HG03159 (cell line): ENCODE data around the gene TIGAR.

Experiments used
- ATAC-seq: cut with Tn5 transposase; IDR thresholded peaks from one replicate; pipeline ENCODE4 v1.9.1; 2021; ENCODE audit warnings: mild to moderate bottlenecking, moderate library complexity; ENCODE audit not compliant: unreplicated experiment

TIGAR gene

GRCh38 chr12:4320853-4321701, at the start of gene TIGAR:
Gene TIGAR, plus strand, starts transcription at chr12:4321213. Its CDS starts 59 bp downstream, at chr12:4321272.
- peak; percentile 94 for ATAC-seq

GRCh38 chr12:4271717-4272423, 49.1 kb upstream of the TIGAR start:
- ATAC-seq = peak; percentile 42

- ATAC-seq = no peak
Observed at GRCh38 chr12:4272424-4273272, 48.4 kb upstream of the TIGAR start.

DNA sequence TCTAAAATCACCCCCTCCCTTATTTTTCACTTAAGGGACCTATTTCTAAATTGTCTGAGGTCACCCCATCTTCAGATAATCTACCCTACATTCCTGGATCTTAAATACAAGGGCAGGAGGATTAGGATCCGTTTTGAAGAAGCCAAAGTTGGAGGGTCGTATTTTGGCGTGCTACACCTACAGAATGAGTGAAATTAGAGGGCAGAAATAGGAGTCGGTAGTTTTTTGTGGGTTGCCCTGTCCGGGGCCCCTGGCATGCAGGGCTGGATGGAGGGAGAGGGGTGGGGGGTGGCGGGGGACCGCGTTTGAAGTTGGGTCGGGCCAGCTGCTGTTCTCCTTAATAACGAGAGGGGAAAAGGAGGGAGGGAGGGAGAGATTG, 47.8 kb upstream of the TIGAR start:
- ATAC-seq = no peak

DNA sequence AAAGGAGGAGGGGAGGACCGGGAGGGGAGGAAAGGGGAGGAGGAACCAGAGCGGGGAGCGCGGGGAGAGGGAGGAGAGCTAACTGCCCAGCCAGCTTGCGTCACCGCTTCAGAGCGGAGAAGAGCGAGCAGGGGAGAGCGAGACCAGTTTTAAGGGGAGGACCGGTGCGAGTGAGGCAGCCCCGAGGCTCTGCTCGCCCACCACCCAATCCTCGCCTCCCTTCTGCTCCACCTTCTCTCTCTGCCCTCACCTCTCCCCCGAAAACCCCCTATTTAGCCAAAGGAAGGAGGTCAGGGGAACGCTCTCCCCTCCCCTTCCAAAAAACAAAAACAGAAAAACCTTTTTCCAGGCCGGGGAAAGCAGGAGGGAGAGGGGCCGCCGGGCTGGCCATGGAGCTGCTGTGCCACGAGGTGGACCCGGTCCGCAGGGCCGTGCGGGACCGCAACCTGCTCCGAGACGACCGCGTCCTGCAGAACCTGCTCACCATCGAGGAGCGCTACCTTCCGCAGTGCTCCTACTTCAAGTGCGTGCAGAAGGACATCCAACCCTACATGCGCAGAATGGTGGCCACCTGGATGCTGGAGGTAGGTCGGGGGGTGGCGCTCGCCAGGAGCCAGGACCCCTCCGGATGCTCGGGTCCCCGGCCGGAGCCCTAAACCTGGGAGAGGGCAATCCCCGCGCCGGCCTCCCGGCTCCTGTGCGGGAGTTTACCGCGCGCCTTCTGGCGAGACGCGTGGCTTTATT, 47.2 kb upstream of the TIGAR start, which contains the start of gene CCND2:
TSS of gene CCND2 (plus strand) at position 111 of the 744 bp plus-strand sequence. CDS start at position 390, 279 bp downstream.
- ATAC-seq = no peak

DNA sequence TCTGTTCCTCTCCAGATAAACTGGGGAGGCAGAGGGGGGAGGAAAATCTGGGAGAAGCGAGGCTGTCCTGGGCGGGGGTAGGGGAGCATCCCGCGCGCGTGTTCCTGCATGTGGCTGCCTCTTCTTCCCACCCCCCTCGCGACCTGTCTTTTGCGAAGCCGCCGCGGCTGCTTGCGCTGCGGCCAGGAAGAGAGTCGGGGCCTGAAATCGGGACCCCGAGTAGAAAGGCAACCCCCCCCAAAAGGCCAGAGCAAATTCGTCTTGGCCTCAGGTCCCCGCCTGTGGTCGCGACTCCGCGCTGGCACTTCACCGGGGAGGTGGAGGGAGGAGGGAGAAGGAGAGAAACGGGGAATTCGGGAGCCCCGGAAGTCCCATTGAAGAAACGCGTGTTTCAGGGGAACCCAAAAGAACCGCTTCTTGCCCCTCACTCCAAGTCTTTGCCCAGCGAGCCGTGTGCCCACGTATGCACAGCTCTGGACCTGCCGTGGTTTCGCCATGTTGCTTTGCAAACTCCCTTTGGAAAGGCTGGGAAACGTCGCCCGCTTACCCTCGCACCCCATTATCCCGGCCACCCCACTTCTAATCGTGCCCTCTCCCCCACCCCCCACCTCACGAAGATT, 46.5 kb upstream of the TIGAR start:
- ATAC-seq = no peak

DNA sequence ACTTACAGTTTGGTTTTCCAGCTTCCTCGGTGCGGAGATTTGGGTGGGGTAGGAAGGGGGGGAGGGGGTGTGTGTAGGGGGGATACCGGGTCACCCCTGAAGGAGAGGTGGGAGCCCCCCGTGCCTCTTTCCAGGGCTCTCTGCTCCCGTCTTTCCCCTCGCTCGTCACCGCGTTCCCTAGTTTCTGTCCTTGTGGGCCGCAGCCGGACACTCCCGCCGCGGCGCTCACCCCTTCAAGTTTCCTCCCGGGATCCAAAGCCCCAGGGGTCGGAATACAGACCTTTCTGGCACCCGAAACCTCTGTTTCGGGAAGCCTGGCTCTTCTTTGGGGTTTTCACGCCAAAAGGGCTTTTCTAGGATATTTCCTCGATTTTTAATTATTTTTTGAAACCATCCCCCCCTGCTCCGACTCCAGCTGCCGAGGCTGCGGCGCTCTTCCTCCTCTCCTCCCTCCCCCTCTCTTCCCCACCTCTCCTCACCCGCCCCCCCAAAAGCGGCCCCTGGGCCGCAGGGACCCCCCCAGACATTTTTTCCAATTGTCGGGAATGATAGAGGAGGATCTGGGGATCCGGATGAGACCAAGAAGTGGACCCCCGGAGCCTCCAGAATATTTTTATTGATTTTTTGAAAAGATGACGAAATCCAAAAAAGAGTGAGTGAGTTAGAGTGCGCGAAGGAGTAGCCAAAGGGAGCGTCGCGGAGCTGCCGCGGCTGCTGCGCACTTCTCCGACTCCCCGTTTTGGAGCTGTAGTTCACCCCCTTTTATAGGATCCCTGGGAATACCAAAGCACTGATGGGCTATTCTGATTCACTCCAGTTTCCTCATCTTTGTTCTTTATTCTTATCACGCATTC, 45.8 kb upstream of the TIGAR start:
- no peak for ATAC-seq

DNA sequence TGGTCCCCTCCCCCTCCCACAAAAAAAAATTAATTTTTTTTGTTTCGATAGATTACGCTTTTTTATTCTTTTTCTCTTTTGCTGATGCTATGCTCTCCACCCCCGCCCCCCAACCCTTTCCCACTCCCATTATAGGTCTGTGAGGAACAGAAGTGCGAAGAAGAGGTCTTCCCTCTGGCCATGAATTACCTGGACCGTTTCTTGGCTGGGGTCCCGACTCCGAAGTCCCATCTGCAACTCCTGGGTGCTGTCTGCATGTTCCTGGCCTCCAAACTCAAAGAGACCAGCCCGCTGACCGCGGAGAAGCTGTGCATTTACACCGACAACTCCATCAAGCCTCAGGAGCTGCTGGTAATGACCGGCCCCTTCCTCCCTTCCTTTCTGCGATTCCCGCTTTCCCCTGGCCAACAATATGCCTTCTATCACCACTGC, 45.1 kb upstream of the TIGAR start:
- ATAC-seq = no peak

GRCh38 chr12:4276524-4277204, 44.3 kb upstream of the TIGAR start:
- no peak for ATAC-seq

GRCh38 chr12:4277205-4277543, 43.8 kb upstream of the TIGAR start:
- ATAC-seq = no peak

GRCh38 chr12:4277857-4278256, 43.2 kb upstream of the TIGAR start:
- no peak for ATAC-seq

DNA sequence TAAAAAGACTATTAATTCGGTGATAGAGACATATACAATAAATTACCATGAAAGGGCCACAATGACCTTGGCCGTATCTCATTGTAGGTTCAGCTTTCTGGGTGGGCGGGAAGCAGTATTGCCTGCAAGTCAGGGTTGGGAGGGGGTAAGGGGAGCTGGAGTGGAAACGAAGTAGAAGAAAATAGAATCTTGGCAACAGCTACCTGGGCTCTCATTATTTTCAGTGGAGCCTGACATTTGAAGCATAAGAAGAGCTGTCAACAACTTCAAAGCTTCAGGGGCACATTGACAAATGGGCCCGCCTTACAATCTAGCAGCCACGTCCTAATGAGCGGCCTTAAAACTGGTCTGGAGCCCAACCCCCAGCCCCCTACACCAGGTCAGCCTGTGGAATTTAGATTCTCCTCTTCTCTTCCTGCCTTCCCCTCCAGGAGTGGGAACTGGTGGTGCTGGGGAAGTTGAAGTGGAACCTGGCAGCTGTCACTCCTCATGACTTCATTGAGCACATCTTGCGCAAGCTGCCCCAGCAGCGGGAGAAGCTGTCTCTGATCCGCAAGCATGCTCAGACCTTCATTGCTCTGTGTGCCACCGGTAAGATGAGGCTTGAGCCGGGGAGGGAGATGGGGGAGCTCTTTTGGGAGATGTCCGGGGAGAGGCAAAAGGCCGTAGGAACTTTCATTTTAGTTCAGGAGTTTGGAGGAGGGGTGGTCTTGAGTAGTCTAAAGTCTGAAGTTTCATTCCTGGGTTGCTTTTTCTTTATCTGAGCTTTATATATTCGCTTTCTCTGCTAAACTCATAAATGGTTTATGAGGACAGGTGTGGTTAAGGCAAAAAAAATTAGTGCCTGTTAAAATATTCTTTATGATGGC, 42.5 kb upstream of the TIGAR start:
- no peak for ATAC-seq

DNA sequence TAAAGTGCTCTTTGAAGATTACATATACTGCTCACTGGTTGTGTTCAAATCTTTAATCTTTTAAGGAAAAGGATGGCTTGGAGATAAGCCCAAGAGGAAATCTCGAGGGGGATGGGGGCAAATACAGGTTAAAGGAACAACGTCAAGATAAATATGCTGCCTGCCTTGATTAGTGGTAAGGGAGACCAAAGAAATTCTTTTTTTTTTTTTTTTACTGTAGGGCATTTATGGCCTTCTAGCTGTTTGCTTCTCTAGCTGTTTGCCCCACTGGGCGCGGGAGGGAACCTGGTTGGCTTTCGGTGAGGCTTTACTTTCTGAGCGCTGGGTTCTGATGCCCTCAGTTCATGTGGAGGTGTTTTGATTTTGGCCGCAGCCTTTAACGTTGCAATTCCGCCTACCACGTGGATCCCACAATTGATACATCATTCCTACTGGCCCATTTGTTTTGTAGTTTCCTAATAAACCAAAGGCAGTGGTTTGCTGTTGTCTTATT, 41.8 kb upstream of the TIGAR start:
- no peak for ATAC-seq

GRCh38 chr12:4280351-4281163, 40.5 kb upstream of the TIGAR start:
- ATAC-seq = no peak

GRCh38 chr12:4281173-4281654, 39.8 kb upstream of the TIGAR start:
- ATAC-seq = no peak

GRCh38 chr12:4282103-4282891, 38.7 kb upstream of the TIGAR start:
- no peak for ATAC-seq
